ENCODE measurements around the gene SKIC2. TPM values are rescaled to one million over a fixed set of nuclear protein-coding genes. Genes with fewer than 3 reads are reported as not detected.
"Not testable (repeated sequence)": the region's sequence is repeated elsewhere in the genome, so short reads cannot be mapped to it uniquely, and the experiment has no call there.

The SKIC2 gene
- total and polyA plus RNA-seq, 11 donors: 24.5 to 51.8 (median 35.1) TPM

- intact Hi-C loops (cut with DNase I): no loop called here
- DNase-seq (peak in 1 of 5 donors; percentile 6), ATAC-seq (no peak)
- 92 to 97% (median 96%) methylated on average over 12 of the region's 12 CpGs for WGBS, 4 donors
- no peaks in the 10 kb centered on the region for H3K27me3 ChIP-seq
- TF ChIP-seq, protein P1, sequence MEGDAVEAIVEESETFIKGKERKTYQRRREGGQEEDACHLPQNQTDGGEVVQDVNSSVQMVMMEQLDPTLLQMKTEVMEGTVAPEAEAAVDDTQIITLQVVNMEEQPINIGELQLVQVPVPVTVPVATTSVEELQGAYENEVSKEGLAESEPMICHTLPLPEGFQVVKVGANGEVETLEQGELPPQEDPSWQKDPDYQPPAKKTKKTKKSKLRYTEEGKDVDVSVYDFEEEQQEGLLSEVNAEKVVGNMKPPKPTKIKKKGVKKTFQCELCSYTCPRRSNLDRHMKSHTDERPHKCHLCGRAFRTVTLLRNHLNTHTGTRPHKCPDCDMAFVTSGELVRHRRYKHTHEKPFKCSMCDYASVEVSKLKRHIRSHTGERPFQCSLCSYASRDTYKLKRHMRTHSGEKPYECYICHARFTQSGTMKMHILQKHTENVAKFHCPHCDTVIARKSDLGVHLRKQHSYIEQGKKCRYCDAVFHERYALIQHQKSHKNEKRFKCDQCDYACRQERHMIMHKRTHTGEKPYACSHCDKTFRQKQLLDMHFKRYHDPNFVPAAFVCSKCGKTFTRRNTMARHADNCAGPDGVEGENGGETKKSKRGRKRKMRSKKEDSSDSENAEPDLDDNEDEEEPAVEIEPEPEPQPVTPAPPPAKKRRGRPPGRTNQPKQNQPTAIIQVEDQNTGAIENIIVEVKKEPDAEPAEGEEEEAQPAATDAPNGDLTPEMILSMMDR (IDR thresholded peaks at IDR 0.05): no peak
- TF ChIP-seq POLR2A (IDR thresholded peaks at IDR 0.05): no peak
- no peak overlapping the region for H3K27ac ChIP-seq
- peaks cover 0 to 13% (median 8%) of the 10 kb centered on the region in 12 donors for H3K4me1 ChIP-seq
- H3K4me3 ChIP-seq: no peak overlapping the region
- H3K9me3 ChIP-seq: no peaks in the 10 kb centered on the region
- peaks cover 0 to 23% (median 18%) of the 10 kb centered on the region in 9 donors for H3K36me3 ChIP-seq
Measured at GRCh38 chr6:31977816-31978431, 18.9 kb downstream of the SKIC2 start.

DNA sequence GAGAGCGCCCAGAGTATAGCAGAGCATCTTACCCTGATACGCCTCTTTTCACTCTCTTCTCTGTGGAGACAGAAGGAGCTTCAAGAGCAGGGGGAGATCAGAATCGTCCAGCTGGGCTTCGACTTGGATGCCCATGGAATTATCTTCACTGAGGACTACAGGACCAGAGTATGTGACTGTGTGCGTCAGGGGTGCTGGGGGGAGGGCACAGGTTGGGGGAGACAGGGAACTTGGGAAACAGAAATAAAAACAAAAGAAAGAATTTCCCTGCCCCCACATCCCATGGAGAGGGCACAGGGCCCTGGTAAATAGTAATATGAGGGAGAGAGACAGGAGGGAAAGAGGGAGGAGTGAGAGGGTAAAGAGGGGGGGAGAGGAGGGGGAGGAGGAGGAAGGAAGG, 19.9 kb downstream of the SKIC2 start:
- DNase-seq: peak in 1 of 5 donors; percentile 4
- Histone ChIP-seq H3K27ac (no peak overlapping the region), H3K36me3 (peaks cover 0 to 23% (median 18%) of the 10 kb centered on the region in 9 donors), H3K9me3 (no peaks in the 10 kb centered on the region), H3K4me1 (peaks cover 0 to 3% (median 0%) of the 10 kb centered on the region in 12 donors), H3K4me3 (no peak overlapping the region), H3K27me3 (no peaks in the 10 kb centered on the region)
- ATAC-seq: no peak
- intact Hi-C loops (cut with DNase I): no loop called here
- WGBS, 4 donors: 82 to 95% (median 92%) methylated on average over 5 of the region's 5 CpGs
- TF ChIP-seq, protein P1 (IDR thresholded peaks at IDR 0.05): no peak
- TF ChIP-seq POLR2A (IDR thresholded peaks at IDR 0.05): no peak

DNA sequence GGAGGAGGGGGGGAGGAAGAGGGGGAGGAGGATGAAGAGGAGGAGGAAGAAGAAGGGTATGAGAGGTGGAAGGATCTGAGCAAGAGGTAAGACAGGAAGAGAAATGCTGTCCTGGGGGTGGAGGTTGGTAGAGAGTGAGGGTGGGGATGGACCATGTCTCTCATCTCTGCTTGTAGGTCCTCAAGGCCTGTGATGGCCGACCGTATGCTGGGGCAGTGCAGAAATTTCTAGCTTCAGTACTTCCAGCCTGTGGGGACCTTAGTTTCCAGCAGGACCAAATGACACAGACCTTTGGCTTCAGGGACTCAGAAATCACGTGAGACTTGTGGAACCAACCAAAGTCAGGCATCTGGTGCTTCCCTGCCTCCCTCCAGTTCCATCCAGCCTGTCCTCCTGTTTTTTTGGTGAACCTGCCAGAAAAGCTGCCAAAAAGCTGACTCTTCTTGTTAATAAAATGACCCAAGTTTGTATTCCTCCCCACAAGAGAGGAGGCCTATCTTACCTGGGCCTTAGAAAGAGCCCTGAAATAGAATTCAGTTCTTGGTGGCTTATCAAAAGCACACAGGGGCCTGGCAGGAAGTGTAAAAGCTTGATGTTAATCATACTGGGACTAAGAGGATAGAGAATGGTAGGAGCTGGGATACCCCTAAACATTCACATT, 20.4 kb downstream of the SKIC2 start:
- TF ChIP-seq POLR2A (IDR thresholded peaks at IDR 0.05): no peak
- TF ChIP-seq, protein P1 (IDR thresholded peaks at IDR 0.05): no peak
- DNase-seq (no peak), ATAC-seq (no peak)

GRCh38 chr6:31980195-31980876, 21.4 kb downstream of the SKIC2 start:
- ATAC-seq (peak in 1 of 4 donors; percentile 18), DNase-seq (peak in 1 of 5 donors; percentile 19)
- H3K36me3 ChIP-seq: peaks cover 0 to 18% (median 13%) of the 10 kb centered on the region in 9 donors
- H3K4me1 ChIP-seq; intact Hi-C loops (cut with DNase I); H3K27ac ChIP-seq; H3K27me3 ChIP-seq; H3K9me3 ChIP-seq; H3K4me3 ChIP-seq: not testable (repeated sequence)
- 86 to 96% (median 91%) methylated on average over 2 to 13 of the region's 13 CpGs for WGBS, 4 donors

More for the DNA sequence above, 20.4 kb downstream of the SKIC2 start:
- Histone ChIP-seq H3K36me3 (peaks cover 0 to 21% (median 17%) of the 10 kb centered on the region in 9 donors), H3K27me3 (no peaks in the 10 kb centered on the region), H3K9me3 (no peaks in the 10 kb centered on the region), H3K4me1 (no peaks in the 10 kb centered on the region), H3K27ac (no peak overlapping the region), H3K4me3 (no peak overlapping the region)
- WGBS, 4 donors: 84 to 91% (median 86%) methylated on average over 3 of the region's 3 CpGs
- intact Hi-C loops (cut with DNase I): no loop called here

DNA sequence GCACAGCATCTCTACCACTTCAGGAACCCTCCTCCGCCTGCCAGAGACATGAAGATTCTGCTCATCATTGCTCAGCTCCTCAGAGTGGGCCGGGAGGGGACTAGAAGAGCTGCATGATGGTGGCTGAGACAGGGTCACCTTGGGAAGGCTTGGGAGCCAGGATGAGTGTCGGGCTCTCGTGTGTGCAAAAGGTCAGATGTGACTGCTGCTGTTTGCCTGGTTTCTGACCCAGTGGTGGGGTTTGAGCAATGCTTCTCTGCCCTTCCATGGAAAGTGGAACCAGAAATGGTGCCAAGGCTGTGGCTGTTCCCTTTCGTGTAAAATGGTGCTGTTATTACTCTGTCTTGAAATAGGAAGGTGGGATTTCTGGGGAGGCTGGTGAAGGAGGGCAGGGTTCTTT, 22.0 kb downstream of the SKIC2 start:
- ATAC-seq; H3K27me3 ChIP-seq; H3K4me1 ChIP-seq; intact Hi-C loops (cut with DNase I); DNase-seq; H3K27ac ChIP-seq; H3K4me3 ChIP-seq; H3K9me3 ChIP-seq: not testable (repeated sequence)
- WGBS, 4 donors: no CpG with 5 or more reads among the region's 5 CpGs
- peaks cover 0 to 18% (median 13%) of the 10 kb centered on the region in 9 donors for H3K36me3 ChIP-seq

- H3K4me3 ChIP-seq; DNase-seq; intact Hi-C loops (cut with DNase I); H3K4me1 ChIP-seq; H3K9me3 ChIP-seq; H3K27ac ChIP-seq; H3K27me3 ChIP-seq: not testable (repeated sequence)
- peak; percentile 85 to 94 (median 86) for ATAC-seq
- no CpG with 5 or more reads among the region's 7 CpGs for WGBS, 4 donors
- peaks cover 0 to 18% (median 13%) of the 10 kb centered on the region in 9 donors for H3K36me3 ChIP-seq
Measured at GRCh38 chr6:31981744-31982143, 22.8 kb downstream of the SKIC2 start, which contains the start of gene C4A. Gene C4A, plus strand, starts transcription at chr6:31982057. Its CDS starts 51 bp downstream, at chr6:31982108.

GRCh38 chr6:31989363-31989762, 30.4 kb downstream of the SKIC2 start:
- H3K36me3 ChIP-seq; intact Hi-C loops (cut with DNase I); H3K4me1 ChIP-seq; H3K27ac ChIP-seq; DNase-seq; H3K27me3 ChIP-seq; H3K4me3 ChIP-seq; H3K9me3 ChIP-seq: not testable (repeated sequence)
- ATAC-seq: peak in 1 of 4 donors; percentile 41
- no CpG with 5 or more reads among the region's 10 CpGs for WGBS, 4 donors
